Fibroblast of skin of left biceps (primary cell): ENCODE measurements around the gene CASQ2.

Experiments
- DNase-seq, 2 experiments: peaks; one replicate each; pipeline ENCODE4 v3.0.0-alpha.2; 2013; ENCODE audit warnings: low read depth in 2 of 2

CASQ2 gene

DNA sequence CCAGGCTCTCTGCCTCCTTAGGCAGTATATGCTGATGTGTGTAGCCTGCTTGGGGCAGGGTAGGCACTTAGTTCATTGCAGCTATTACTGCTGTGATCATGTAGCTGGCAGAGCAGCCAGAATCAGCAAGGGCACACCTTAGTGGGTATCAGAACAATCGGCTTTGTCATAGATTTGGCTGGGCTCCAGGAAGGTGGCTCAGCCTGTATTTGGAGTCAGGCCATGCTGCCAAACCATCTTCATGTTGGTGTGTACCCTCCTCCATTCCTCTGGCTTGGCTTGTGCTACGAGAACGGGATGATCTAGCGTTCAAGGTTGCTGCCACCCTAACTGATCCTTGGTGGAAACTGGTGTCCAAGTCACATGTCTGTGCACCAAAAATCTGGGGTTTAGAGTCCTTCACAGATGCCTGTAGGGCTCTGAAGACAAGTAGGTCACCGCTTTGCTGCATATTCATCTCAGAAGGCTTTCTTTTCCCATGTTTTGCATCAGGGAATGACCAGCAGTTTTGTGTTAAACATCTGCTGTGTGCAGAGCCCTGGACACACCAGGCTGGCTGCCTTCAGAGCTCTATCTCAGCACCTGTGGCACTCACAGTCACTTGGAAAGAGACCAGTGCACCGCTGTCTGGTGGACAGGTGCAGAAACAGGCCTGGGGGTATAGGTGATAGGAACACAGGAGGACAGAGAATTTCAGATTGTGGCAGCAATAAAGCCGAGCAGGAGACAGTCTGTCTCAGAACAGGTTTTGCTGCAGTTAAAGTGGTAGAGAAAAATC, 103.0 kb downstream of the CASQ2 start:
- DNase-seq = no peak

DNA sequence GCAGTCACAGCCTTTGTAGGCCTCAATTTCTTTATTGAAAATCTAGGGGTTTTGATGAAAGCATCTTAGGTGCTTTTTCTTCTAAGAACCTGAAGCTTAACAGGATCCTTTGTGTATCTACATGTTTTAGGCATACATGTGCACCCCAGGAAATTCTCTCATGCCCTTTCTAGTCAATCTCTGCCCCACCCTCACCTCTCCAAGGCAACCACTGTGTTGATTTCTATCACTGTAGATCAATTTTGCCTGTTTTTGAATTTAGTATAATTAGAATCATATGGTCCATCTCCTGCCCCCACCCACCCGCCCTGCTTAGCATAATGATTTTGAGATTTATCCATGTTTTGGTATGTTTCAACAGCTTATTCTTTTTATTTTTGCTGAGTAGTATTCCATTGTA, 107.4 kb downstream of the CASQ2 start:
- no peak for DNase-seq

DNA sequence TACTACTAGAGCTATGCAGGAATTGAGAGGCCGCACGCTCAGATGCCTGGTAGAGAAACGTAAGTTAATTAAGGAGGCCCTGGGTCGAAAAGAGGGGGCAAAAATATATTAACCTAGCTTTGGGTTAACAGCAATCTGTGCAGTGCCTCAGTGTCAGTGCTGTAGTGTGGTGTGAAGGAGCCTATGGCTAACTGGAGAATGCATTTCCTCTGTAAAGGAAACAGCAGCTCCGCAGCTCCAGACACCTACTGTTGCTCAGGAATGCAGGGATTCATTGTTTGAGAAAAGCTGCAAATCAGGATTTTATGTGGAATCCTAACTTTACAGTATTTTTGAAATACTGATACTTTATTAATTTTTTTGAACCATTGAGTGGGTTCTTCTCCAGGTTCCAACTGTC, 108.4 kb downstream of the CASQ2 start:
- no peak for DNase-seq

DNA sequence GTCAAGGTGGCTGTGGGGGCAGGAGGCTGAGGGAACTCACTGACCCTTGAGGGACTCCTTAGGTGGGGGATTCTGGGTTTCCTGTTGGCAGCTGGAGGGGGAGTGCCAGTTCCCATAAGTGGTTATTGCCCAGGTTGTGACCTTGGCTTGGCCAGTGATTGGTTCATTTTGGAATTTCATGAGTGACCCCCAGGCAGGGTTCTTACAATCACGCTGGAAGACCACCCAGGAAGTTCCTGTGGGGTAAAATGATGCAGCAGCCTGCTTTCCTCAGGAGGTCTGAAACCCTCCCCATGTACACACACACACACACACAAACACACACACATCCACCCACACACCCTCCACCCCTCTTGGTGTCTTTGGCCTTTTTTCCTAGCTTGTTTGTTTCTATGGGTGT, 109.9 kb downstream of the CASQ2 start:
- DNase-seq = no peak

DNA sequence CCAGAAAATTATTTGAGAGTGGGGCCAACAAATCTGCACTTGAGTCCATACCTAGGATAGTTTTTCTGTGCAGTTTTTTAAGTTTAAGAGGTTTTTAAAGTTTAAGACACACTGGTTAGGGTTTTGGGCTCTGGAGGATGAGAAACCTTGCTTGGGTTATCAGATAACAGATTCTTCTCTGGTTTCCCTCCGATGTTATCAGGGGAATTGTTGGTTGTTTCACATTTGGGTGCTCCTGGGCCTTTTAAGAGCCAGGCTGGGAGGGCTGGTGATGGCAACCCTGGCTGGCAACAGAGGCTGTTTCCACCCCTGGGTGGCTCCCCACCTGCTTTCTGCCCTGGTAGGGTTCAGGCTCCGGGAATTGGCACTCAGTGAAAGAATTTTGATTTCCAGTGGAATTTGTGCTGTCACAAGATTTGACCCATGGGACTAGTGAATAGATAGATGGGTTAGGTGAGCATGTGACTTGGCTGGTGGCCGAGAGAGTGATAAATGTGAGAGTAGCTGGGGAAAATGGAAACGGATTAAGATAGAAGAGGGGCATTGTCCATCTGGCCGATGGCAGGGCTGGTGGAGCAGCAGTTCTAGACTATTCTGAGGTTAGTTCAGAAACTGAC, 111.9 kb downstream of the CASQ2 start:
- no peak for DNase-seq

DNA sequence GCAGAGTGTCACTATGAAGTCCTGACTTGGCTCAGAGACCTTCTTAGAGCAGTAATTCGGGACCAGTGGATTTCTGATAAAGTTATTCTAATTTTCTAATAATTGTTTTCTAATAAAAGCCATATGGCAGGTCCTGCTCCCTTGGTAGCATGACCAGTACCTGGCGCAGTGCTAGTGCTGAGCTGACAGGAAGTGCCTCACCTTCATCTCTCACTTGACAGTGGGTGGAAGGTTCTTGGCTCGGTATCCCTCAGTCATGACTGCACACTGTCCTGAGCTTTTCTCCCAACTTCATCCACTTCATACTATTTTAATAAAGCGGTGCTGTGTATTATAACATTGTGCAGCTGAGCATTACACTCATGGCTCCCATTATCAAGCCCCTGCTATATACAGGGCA, 112.6 kb downstream of the CASQ2 start:
- no peak for DNase-seq

DNA sequence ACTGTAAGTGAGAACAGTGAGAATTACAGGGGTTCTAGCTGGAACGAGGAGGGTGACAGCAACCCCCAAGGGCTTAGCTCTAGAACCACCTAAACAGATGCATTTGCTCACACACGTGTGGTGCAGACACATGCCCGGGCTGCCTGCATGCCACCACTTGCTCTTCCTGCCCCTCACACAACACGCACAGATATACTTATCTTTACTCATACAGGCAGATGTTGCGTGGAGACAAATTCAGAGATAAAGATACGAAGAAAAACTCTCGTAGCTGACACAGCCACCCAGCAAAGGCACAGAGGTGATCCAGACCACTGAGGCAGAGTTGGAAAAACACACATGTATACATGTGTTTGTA, 113.2 kb downstream of the CASQ2 start:
- no peak for DNase-seq

DNA sequence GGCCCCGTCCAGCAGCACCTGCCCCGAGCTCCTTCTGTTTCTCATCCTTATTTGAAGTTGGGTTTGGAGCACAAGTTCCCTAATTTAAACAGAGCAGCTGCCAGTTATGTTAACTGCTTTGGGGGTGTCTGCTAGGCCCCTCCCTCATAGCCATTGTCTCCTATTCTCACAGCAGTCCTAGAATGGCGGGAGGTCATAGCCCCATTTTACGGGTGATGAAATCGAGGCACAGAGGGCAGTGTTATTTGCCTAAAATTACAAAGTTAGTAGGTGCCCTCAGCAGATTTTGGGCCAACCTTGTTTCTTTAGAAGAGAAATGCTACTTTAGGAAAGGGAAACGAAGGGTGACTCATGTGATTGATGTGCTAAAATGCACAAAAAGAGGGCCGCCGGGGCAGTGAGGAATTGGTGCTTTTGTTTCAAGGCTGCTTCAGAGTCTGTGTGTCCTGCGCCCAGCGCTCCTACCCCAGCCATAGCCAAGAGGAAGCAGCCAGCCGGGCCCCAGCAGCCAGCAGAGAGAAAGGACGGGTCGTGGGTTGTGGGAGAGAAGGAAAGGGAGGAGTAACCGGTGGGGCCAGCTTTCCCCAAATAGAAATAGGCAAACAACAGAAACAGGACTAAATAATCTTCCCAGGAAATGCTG, 113.7 kb downstream of the CASQ2 start:
- DNase-seq = no peak

DNA sequence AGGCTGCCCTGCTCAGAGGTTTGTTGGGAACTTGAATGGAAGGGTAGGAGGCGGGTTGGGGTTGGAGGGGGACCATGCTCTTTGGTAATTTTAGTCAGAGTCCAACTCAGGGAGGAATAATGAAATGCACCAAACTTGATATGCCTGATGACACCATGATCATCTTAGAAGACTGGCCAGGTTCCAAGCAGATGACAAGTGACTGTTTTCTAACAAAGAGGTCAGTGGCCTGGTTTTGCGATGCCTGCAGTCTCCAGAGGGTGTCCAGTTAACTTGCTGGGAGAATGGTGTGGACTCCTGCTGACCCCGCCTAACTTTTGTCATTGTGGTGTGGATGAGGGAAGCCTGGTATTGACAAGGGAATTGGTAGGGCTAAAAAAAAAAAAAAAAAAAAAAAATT, 114.4 kb downstream of the CASQ2 start:
- DNase-seq = no peak

DNA sequence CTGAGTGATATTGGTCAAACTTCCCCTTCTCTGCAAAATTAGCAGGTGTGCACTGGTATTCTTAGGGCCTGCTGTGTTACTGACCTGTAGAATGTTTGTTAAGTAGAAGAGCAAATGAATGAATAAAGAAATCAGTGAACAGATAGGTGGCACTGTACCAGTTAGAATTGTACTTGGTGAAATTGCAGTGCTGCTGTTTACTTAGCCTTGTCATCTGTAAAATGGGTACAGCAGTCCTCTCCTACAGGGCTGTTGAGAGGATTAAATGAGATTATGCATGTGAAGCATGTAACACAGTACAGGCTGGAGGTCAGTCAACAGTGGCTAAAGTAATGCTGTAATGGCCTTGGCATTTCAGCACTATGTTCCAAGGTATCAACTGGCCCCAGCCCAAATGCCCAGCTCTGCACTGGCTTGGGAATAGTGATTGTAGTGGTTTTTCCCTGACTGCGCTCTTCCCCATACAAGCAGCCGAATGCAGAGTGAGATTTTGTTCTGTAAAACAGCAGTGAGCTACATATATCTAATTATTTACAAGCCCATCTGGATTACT, 116.2 kb downstream of the CASQ2 start:
- no peak for DNase-seq

DNA sequence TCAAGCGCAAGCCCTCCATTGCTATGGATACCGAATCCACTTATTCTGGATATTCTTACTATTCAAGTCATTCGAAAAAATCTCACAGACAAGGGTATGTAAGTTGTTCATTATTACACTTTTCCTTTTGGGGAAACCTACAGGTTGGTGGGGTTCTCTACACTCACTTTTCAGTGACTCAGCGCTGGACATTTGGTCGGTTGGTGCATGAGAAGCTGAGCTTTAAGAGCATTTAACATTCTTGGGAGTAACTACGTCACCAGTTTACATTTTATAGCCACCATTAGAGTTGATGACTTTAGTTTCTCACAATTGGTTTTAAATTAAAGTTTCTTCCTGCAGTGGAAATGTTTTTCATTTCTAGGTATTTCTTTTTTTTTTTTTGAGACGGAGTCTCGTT, 117.1 kb downstream of the CASQ2 start:
- DNase-seq = no peak

DNA sequence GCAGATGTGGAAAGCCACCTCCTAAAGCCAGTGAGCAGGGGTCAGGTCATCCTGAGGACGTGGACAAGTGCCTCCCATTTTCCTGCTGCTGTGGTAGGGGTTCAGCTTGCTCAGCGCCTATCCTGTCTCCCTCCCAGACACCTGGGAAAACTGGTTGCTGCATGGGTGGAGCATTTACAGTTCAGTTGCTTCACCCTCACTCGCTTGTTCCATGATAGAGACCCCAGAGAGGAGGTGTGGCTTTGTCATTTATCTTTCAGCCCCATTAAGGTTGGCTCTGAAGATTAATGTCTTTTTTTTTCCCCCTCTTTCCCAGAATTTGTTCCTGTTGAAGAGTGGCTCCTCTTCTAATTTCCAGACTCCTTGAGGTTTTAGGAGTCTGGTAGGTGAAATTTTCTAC, 117.6 kb downstream of the CASQ2 start:
- no peak for DNase-seq
